Measurements from ENCODE around the gene SDCBP2.

SDCBP2 gene

DNA sequence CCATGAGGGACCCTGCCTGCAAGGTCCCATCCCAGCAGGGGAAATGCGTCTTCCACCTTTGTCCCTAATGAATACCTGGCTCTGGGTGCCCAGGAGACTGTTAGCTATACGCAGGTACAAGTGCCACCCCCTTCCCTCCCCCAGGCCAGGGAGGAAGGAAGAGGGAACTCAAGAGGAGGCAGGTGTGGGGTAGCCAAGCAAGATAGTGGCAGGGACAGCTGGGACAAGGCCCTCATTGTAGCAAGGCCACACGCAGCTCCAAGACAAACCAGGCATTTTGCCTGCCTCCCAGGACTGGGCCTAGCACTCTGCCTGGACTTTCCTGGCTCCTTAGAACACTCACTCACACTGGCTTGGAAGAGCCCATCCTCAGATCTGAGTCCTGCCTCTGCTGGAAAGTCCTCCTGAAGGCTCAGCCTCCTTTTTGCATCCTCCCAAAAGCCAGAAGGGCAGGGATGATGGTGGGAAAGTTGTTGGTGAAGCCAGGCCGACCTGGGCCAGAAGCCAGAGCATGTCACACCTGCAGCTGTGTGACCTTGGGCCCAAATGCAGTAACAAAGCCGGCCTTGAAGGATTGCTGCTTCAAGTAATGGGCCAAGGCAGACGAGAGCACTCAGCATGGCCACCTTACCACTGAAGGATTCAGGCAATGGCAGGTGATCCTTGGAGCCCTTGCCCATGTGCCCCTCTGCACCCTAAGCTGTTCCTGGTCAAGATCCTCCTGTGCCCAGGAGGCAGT is 35.1 kb downstream of the SDCBP2 start:
- DNase-seq = no peak

DNA sequence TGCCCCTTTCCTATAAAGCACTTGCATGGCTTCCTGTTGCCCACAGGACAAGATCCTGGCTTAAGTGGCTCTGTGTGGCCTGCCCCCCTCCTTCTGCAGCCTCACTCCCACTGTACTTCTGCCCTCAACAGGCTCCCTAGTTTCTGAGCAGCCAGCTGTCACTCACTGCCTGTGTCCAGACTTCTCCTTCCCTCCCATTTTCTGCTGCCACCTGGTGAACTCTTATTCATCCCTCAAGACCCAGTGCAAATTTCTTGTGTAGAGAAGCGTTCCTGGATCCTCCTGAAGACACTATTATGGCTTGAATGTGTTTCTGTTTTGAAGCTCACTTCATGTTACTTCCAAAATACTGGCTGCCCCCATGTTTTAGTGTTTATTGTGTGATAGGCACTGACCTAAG is 36.3 kb downstream of the SDCBP2 start:
- no peak for DNase-seq

DNA sequence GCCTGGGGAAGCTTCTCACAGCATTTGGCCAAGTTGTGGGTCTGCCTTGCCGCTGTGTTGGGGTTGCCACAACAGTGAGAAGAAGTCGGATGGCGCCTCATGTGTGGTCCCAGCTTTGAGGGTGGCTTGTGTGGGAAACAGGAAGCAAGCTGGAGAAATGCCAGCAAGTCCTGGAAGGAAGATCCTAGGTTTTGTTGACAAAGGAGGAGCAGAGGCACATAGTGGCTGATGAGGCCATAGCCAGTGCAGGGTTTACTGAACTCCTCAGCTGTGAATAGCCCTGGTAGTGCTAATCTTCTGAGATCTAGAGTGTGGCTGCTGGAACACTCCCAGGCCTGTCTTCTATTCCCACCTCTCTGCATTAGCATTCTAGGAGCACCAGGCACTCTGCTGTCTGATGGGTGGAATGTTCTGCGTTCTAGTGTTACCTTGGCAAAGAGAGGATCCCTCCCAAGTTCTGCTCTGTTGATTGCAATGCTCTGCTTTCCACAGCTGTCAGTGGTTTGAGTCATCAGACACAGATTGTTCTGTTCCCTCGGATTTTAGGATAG is 37.7 kb downstream of the SDCBP2 start:
- no peak for DNase-seq

DNA sequence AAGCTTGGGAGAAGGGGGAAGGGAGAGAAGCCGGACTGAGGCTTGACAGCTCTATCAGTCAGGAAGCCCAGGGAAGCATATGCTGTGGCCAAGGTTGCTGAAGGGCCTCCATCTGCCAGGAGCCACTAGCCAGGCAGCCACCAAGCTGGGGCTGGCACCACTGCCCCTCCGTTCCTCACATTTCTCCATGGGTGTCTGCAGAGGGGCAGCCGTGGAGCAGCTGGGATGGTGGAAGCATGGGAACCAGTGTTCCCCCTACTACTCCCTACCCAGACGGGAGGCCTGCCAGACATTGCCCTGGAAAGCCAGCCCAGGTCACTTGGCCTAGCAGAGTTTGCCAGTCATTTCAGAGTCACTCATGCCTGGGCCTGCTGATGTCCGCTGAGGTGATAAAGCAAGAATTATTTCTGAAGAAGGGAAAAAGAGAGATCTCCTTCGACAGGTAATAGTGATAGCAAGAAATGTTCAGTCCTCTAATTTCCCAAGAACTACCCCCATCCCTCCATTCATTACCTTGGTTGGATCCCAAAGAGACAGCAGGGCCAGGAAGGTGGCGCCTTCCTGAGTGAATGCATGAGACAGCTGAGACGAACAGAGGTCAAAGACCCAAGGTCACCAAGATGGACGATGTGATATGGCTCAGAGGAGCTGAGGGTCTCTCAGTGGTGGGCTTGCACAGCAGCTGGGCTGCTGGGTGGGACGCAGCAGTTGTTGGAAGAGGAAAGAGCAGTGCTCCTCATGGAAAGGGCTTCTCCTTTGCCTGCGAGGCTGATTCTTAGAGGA is 41.0 kb downstream of the SDCBP2 start:
- no peak for DNase-seq

DNA sequence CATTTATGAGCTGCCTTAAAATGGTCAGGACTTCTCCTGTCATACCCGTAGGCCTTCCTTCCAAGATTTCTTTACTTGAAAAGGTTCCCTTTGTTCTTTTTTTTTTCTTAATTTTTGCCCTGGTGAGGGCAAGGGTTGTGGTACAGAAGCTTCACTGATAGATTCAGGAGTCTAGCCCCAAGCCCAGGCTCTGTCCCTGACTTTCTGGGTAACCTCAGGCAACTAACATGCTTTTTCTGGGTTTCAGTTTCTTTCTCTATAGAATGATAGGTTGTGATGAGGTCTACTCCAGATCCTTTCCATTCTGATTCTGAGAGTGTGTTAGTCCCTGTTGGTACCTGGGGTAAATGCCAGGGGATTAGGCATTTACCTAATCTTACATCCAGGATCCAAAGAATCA is 41.6 kb downstream of the SDCBP2 start:
- no peak for DNase-seq

DNA sequence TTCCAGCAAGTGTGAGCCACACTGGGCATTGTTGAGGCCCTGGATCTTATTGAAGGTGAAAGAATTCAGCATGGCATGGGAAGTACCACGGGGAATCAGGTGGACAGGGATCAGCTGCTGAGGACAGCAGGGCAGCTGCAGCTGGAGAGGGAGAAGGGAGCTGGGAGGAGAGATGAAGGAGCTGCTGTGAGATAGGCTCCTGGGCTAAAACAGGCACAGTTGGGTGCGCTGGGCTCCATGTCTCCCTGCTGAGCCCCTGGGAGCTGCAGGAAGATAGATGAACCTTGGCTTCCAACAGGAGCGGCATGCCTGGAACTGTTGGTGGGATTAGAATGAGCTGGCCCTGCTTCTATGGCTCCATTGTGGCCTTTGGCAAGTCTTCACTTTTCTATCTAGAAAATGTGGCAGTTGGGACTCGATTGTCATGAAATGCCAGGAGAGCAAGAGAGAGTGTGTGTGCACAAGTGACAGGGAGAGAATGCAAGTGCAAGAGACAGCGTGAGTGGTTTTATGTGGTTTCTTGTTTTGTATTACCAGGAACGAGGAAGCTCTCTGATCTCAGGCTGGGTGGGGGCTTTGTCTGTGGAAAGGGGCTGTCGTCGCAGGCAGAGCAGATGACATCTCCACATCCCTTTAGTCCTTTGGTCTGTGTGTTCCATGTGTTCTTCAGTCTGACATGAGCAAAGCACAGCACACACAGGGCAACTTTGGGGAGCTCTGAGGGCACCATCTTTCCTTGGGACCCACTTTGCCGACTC is 42.5 kb downstream of the SDCBP2 start:
- no peak for DNase-seq

DNA sequence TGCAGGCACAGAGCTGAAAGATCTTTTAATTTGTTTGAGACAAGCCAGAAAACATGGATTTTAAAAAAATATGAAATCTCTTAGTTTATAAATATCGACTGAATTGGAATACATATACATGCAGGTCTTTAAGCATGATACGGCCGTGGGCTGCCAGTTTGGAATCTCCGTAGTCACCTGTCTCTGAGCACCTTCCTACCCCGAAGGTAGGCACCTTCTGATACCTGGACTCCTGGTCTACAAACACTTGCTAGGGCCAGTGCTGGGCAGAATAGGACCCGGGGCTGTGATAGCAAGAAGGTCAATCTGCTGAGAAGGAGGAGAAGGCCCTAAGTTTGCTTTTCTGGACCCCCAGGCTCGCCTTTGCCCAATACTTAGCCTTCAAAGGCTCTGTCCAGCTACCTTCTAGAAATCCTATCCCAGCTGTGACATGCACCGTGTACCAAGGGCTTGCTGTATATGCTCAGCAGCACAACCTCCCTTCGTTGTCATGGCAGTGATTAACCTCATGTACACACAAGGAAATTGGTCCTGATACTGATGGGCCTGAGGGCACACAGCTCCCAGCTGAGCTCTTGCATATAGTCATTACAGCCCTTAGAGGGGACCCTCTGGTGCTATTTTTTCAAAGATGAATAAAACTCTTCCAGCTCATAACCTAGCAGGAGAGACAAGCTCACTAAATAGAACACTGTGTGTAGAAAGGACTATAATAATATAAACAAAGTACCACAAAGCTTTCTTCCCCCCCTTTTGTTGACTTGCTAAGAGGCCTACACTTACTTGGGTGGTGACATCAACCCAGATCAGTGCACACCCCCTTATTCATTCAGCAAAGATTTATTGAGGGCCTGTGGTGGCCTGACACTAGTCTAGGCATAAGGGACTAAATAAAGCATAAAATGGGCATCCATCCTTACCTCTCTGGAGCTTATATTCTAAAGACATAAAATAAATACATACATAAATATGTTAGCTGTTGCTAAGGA is 45.1 kb downstream of the SDCBP2 start:
- DNase-seq = peak; percentile 43

DNA sequence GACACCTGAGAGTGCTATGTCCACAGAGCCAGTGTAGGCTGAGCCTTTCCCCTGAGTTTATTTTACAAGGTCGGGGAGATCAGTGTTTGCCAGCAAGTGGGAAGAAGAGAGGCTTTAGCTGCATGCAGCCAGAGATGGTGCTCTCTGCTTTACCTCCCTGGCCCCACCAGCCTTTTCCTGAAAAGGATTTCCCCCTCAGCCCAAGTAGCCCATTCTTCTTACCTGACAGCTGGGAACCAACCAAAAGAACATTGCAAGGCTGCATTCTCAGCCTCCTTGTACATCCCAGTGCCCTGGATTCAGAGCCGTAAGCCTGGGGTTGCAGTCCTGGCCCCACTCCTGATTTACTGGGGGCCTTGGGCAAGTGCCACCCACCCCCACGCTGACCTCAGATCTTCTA is 46.0 kb downstream of the SDCBP2 start:
- DNase-seq = no peak

DNA sequence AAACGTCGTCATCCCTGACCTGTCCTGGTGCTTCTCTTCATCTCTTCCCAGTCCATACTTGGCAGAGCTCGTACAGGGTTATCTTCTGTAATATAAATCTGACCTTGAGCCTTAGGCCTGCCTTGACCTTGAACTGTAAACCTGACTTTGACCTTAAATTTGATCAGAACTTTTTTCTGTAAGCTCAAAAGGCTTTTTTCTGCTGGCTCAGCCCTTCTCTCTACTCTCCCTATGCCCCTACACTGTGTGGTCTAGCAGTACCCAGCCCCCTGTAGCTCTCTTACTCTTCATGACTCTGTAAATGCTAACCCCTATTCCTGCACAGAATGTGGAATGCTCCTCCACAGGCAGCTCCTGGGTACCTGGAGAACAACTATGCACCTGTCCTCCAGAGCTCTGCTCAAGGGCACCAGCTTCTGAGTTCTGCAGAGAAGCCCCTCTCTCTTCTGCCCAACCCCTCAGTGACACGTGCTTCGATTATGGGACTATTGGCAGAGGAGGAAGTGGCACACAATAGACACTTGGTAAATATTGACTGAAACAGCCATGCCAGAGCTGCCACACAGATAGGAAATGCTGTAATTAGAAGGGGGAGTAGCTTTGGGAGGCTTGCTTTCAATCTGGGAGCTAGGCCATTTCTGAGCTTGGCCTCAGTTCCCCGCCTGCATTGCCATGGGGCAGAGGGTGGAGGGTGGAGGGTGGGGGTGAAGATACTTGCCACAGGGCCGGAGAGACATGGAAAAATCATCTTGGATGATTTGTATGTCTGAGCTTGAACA is 47.5 kb downstream of the SDCBP2 start:
- no peak for DNase-seq

DNA sequence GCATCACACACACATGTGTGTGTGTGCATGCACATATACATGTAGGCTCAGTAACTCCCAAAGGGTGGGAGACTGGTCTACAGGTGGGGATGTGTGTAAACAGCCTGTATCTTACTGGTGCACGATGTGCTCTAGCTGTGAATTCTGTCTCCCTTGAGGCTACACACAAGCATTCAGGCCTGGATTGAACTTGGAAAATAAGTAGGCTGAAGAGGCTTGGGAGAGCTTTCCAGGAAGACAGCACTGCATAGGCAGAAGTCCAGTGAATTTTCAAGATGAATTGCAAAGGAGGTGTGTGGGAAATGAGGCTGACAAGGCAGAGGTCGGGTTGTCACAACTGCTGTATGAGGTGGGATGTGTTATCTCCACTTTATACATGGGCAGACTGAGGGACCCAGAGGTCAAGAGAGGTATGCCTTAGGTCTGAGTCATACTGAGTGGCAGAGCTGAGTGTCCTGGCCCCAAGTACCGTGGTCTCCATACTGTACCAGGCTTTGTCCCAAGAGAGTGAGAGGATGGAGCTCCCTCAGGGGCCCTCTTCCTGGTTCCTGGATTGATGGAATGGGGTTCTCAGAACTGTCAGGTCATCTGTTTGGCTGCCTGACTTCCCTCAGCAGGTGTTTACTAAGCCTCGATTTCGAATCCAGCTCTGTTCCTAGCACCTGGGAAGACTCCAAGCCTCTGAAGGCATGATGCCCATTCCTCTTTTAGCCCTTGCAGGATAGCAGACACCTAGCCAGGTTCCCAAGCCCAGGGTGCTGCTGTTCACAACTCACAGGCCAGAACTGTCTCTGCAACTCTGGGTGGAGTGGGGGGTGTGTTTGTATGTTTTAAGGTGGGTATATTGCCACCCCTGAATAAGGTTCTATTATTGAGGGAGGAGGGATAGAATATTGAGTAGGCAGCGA is 48.5 kb downstream of the SDCBP2 start:
- DNase-seq = no peak

DNA sequence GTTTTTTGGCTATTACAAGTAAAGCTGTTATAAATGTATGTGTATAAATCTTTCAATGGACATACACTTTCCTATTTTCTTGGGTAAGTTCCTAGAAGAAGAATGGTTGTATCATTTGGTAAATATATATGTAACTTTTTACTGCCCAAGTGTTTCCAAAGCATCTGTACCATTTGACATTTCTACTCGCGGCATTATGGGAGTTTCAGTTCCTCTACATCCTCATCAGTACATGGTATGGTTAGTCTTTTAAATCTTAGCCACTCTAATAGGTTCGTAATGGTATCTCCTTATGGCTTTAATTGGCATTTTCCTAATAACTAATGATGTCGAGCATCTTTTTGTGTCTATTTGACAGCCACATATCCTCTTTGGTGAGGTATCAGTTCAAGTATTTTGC is 49.9 kb downstream of the SDCBP2 start:
- no peak for DNase-seq

DNA sequence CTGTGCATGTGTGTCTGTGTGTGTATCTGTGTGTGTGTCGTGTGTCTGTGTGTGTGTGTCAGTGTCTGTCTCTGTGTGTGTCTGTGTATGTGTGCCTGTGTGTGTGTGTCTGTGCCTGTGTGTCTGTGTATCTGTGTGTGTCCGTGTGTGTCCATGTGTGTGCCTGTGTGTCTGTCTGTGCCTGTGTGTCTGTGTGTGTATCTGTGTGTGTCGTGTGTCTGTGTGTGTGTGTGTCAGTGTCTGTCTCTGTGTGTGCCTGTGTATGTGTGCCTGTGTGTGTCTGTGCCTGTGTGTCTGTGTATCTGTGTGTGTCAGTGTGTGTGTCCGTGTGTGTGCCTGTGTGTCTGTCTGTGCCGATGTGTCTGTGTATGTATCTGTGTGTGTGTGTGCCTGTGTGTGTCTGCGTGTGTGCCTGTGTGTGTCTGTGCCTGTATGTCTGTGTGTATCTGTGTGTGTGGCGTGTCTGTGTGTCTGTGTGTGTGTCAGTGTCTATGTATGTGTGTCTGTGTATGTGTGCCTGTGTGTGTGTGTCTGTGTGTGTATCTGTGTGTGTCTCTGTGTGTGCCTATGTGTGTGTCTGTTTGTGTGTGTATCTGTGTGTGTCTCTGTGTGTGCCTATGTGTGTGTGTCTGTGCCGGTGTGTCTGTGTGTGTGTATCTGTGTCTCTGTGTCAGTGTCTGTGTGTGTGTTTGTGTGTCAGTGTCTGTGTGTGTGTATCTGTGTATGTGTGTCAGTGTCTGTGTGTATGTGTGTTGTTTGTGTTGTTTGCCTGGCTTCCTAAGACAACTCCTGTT is 51.2 kb downstream of the SDCBP2 start:
- DNase-seq = no peak

DNA sequence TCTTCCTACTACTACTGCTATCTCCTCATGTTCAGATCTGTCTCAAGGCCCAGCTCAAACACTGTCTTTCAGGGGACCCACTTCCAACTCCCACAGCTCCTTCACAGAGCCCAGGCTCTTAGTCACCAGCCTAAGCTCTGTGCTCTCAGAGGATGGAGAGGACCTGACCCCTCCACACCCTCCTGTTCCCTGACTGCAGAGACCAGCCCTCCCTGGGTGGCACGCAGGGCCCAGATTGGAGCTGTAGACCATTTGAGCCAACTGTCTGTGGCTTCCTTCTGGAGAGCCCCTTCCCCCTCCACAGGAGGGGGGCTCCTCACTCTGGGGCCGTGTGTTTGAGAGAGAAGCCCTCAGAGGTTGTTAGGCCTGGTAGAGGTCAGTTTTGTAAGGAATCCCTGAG is 53.0 kb downstream of the SDCBP2 start:
- no peak for DNase-seq

DNA sequence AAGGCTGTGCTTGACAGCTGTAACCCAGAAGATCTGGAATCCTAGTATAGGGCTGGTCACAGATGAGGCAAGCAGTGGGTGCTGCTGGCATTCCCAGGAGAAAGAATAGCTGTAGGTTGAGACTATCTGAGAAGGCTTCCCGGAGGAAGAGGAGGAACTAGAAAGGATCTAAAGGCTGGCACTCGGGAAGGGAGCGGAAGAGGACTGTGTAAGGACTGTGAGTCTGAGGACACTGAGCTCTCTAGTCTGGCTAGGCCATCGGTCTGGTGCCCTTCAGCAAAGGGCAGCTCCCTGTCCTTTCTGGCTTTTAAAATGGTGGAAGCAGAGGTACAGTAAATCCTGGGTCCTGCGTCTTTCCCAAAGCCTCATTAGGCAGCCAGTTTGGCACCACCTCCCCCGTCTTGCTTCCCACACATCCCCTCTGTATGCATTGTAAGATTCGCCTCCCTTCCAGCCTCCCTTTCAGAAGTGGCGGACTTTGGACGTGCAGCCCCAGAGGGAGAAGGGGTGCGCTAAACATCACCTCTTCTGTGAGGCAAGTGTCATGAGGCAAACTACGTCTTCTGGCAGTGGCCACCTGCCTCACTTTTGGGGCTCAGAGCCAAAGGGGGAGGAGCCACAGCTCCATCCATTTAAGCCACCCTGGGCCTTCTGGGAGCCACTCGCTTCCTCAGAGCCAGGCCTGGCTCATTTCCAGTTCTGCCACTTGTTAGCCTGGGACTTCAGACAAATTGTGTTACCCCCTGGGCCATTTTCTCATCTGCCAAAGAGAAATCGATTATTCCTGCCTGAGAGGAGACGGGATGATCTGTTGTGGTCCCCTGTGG is 54.2 kb downstream of the SDCBP2 start:
- DNase-seq = no peak

DNA sequence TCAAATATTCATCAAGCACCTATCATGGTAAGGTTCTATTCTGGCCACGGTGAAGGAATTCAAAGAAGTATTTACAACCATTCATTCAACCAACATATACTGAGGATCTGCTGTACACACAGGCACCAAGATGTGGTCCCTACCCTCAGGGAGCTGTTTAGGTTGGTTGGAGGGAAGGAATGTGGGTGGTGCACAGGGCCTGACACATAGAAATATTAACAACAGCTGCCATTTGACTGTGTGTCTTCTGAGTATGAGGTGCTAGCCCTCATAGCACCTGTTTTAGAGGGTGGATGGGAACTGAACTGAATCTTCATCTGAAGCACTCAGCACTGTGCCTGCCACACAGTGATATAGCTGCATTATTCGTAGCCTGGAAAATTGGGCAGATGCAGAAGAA is 55.6 kb downstream of the SDCBP2 start:
- no peak for DNase-seq

DNA sequence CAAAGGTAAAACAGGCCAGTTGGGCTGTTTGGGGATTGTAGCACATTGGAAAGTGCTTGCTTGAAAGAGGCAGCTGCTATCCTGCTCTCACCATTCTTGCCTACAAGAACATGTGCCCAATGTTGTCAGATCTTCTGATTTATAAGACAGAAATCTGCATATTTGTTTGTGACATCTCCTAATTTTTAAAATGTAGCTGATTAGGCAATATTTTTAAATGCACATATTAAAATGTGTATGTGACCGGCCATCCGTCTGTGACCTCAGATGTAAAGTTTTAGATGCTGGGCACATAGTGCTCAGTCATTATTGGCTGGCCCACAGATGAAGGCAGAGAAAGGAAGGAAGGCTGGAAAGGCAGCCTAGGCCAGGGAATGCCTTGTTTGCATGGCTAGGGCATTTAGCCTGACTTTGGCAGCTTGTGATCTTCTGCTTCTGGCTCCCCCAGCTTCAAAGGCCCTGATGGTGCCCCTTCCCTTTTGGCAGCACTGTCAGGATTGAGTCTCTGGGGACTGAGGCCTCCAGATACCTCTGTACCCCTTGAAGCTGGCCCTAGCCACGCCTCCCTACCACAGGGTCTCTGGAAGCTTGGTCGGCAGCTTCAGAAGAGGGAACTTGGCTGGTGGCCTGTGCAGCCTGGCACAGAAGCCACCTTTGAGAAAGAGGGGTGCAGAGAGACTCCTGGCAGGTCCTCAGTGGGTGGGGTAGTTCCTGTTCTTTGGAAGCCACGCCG is 56.4 kb downstream of the SDCBP2 start:
- no peak for DNase-seq

DNA sequence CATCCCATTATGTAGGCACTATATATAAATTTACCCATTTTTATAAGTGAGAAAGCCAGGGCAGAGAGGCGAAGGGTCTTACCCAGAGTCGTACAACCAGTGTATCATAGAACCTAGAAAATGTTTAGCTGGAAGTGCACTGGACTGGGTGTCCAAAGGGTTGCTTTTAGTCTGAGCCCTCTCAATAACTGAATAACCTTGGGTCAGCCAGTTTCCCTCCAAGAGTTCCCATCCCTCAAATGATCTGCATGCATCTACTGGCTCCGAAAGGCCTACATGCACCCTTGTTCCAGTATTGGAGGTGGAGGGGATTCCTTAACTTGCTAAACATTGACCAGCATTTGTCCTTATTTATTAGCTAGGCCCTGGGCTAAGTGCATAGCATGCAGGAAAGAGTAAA is 59.1 kb downstream of the SDCBP2 start:
- DNase-seq = no peak

DNA sequence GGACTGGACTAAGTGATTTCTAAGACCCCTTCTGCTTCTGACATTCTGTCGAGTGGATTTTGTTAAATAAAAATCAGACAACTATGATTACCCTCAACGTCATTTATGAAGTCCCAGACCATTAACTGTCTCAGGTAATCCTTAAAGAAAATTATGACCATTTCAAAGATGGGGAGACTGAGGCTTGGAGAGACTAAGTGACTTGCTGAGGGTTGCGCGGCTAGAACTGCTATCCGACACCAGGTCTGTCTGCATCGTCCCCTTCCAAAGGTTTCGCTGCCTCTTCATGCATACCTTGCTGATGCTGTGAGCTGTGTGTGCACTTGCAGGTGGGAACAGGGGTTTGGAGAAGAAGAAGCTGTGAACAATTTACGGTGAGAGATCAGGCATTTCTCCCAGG is 59.7 kb downstream of the SDCBP2 start:
- no peak for DNase-seq
